CD8-positive, alpha-beta memory T cell (primary cell): Measurements from ENCODE around the gene IGFBP1. TPM values are rescaled to one million over a fixed set of nuclear protein-coding genes. Genes with fewer than 3 reads are reported as not detected.

Experiments
- CTCF ChIA-PET: fragments of 350-600 bp; sonication (Branson Sonifier 250); formaldehyde crosslinking; loops from one replicate; lab custom pipeline; 2021; ENCODE audit warnings: antibody characterized with exemption; lab: Charles Lee
- POLR2A ChIA-PET: fragments of 350-600 bp; sonication (Branson Sonifier 250); formaldehyde crosslinking; loops from one replicate; lab custom pipeline; 2021; ENCODE audit warnings: antibody characterized with exemption; lab: Charles Lee
- DNase-seq, 5 donors: peaks; one replicate each; pipeline versions ENCODE4 v3.0.0 to v3.0.0-alpha.2; 2020 to 2022; ENCODE audit warnings: mixed read lengths in 1 of 5
- H3K27ac ChIP-seq: one replicate; pipeline ENCODE4 v1.7.0; 2013; ENCODE audit warnings: low read depth, mild to moderate bottlenecking, low read length, moderate library complexity
- H3K27me3 ChIP-seq: 2 replicates; pipeline ENCODE4 v1.7.0; 2013; ENCODE audit warnings: low read length, mild to moderate bottlenecking; ENCODE audit not compliant: insufficient read depth, poor library complexity, severe bottlenecking
- H3K36me3 ChIP-seq: 2 replicates; pipeline ENCODE4 v1.7.0; 2013; ENCODE audit warnings: mild to moderate bottlenecking, low read length, moderate library complexity; ENCODE audit not compliant: insufficient read depth
- H3K4me1 ChIP-seq: 2 replicates; pipeline ENCODE4 v1.7.0; 2013; ENCODE audit warnings: mild to moderate bottlenecking, low read length, moderate library complexity; ENCODE audit not compliant: insufficient read depth
- H3K4me3 ChIP-seq: 2 replicates; pipeline ENCODE4 v1.7.0; 2013; ENCODE audit warnings: mild to moderate bottlenecking, low read length
- H3K9me3 ChIP-seq: 2 replicates; pipeline ENCODE4 v1.7.0; 2013; ENCODE audit warnings: mild to moderate bottlenecking, low read length
- H3K27ac Mint-ChIP-seq, 8 donors: one replicate each; pipeline ENCODE4 v1.8.0; 2020 to 2021; ENCODE audit warnings: mixed read lengths in 8 of 8, mild to moderate bottlenecking in 6 of 8, inconsistent platforms in 3 of 8, moderate library complexity in 3 of 8
- H3K27me3 Mint-ChIP-seq, 2 donors: one replicate each; pipeline ENCODE4 v1.8.0; 2020 to 2021; ENCODE audit warnings: mixed read lengths in 2 of 2, mild to moderate bottlenecking in 1 of 2, moderate library complexity in 1 of 2
- H3K36me3 Mint-ChIP-seq, 3 donors: one replicate each; pipeline ENCODE4 v1.8.0; 2020 to 2021; ENCODE audit warnings: mixed read lengths in 3 of 3, inconsistent platforms in 1 of 3, mild to moderate bottlenecking in 1 of 3
- H3K4me1 Mint-ChIP-seq, 3 donors: one replicate each; pipeline ENCODE4 v1.8.0; 2020 to 2021; ENCODE audit warnings: mixed read lengths in 3 of 3, inconsistent platforms in 1 of 3, mild to moderate bottlenecking in 1 of 3
- H3K4me3 Mint-ChIP-seq, 7 donors: one replicate each; pipeline ENCODE4 v1.8.0; 2020 to 2021; ENCODE audit warnings: mixed read lengths in 7 of 7, mild to moderate bottlenecking in 6 of 7, moderate library complexity in 4 of 7, inconsistent platforms in 2 of 7
- H3K9me3 Mint-ChIP-seq, 5 donors: one replicate each; pipeline ENCODE4 v1.8.0; 2020 to 2022; ENCODE audit warnings: mixed read lengths in 5 of 5, mild to moderate bottlenecking in 3 of 5, moderate library complexity in 2 of 5, inconsistent platforms in 1 of 5
- polyA plus RNA-seq: library from polyadenylated mRNA; unstranded; fragments of 300-500 nt; fragmentation: Illumina TruSeq; gene quantifications from one replicate; pipeline ENCODE4 v1.2.3, GENCODE V29; 2021
- total RNA-seq, 2 experiments: library from RNA; stranded (reverse); gene quantifications; one replicate each; pipeline ENCODE4 v1.2.3, GENCODE V29; 2021

The IGFBP1 gene
- total and polyA plus RNA-seq, 3 experiments from 2014 or later, result not detected

- Mint-ChIP-seq H3K27me3 (peaks cover 42 to 76% of the 10 kb centered on the region in 2 donors), H3K4me3 (no peak overlapping the region), H3K4me1 (peaks cover 0 to 6% (median 4%) of the 10 kb centered on the region in 3 donors), H3K27ac (no peak overlapping the region), H3K9me3 (peaks cover 0 to 2% (median 0%) of the 10 kb centered on the region in 5 donors), H3K36me3 (no peaks in the 10 kb centered on the region)
- no peak overlapping the region for H3K4me3 ChIP-seq
- no peaks in the 10 kb centered on the region for H3K4me1 ChIP-seq
- H3K9me3 ChIP-seq, result no peaks in the 10 kb centered on the region
- POLR2A ChIA-PET, result no interaction called here
- peaks cover 4% of the 10 kb centered on the region for H3K27me3 ChIP-seq
- DNase-seq, result no peak
- H3K36me3 ChIP-seq, result no peaks in the 10 kb centered on the region
- CTCF ChIA-PET, result interaction anchor here (1.5 to 2.0 kb wide), 2 partner anchors 25 to 31 kb away, joined by 4 to 5 read pairs; no protein-coding TSS in a partner anchor
- no peak overlapping the region for H3K27ac ChIP-seq
These were observed 3.4 kb downstream of the IGFBP1 start for GRCh38 chr7:45891462-45892402.

GRCh38 chr7:45892407-45893035, 4.2 kb downstream of the IGFBP1 start:
- Histone ChIP-seq H3K36me3 (no peaks in the 10 kb centered on the region), H3K4me1 (no peaks in the 10 kb centered on the region), H3K9me3 (no peaks in the 10 kb centered on the region), H3K27ac (no peak overlapping the region), H3K4me3 (no peak overlapping the region), H3K27me3 (peaks cover 4% of the 10 kb centered on the region)
- Mint-ChIP-seq H3K4me1 (peaks cover 0 to 6% (median 4%) of the 10 kb centered on the region in 3 donors), H3K27me3 (peaks cover 43 to 70% of the 10 kb centered on the region in 2 donors), H3K27ac (no peak overlapping the region), H3K36me3 (no peaks in the 10 kb centered on the region), H3K4me3 (no peak overlapping the region), H3K9me3 (peaks cover 0 to 2% (median 0%) of the 10 kb centered on the region in 5 donors)
- no peak for DNase-seq
- POLR2A ChIA-PET, result no interaction called here
- CTCF ChIA-PET, result no interaction called here

- DNase-seq, result no peak
- H3K4me3 ChIP-seq, result no peak overlapping the region
- Mint-ChIP-seq H3K4me3 (no peak overlapping the region), H3K27me3 (peaks cover 34 to 67% of the 10 kb centered on the region in 2 donors), H3K4me1 (peaks cover 0 to 4% (median 0%) of the 10 kb centered on the region in 3 donors), H3K9me3 (peaks cover 0 to 2% (median 0%) of the 10 kb centered on the region in 5 donors), H3K36me3 (no peaks in the 10 kb centered on the region), H3K27ac (no peak overlapping the region)
- peaks cover 4% of the 10 kb centered on the region for H3K27me3 ChIP-seq
- H3K36me3 ChIP-seq, result no peaks in the 10 kb centered on the region
- no peak overlapping the region for H3K27ac ChIP-seq
- no peaks in the 10 kb centered on the region for H3K9me3 ChIP-seq
- H3K4me1 ChIP-seq, result no peaks in the 10 kb centered on the region
- ChIA-PET POLR2A (no interaction called here), CTCF (no interaction called here)
These were observed 5.2 kb downstream of the IGFBP1 start for GRCh38 chr7:45893374-45893995.

GRCh38 chr7:45893996-45894664, 5.8 kb downstream of the IGFBP1 start:
- no peaks in the 10 kb centered on the region for H3K9me3 ChIP-seq
- H3K4me1 Mint-ChIP-seq, result peaks cover 0 to 4% (median 0%) of the 10 kb centered on the region in 3 donors
- H3K36me3 Mint-ChIP-seq, result no peaks in the 10 kb centered on the region
- ChIA-PET CTCF (no interaction called here), POLR2A (no interaction called here)
- peaks cover 34 to 64% of the 10 kb centered on the region in 2 donors for H3K27me3 Mint-ChIP-seq
- H3K4me3 ChIP-seq, result no peak overlapping the region
- DNase-seq, result no peak
- no peak overlapping the region for H3K27ac ChIP-seq
- H3K27me3 ChIP-seq, result peaks cover 3% of the 10 kb centered on the region
- H3K9me3 Mint-ChIP-seq, result peaks cover 0 to 2% (median 0%) of the 10 kb centered on the region in 5 donors
- no peaks in the 10 kb centered on the region for H3K4me1 ChIP-seq
- H3K4me3 Mint-ChIP-seq, result no peak overlapping the region
- no peaks in the 10 kb centered on the region for H3K36me3 ChIP-seq
- no peak overlapping the region for H3K27ac Mint-ChIP-seq

- peaks cover 0 to under 1% (median 0%) of the 10 kb centered on the region in 5 donors for H3K9me3 Mint-ChIP-seq
- no peak overlapping the region for H3K4me3 Mint-ChIP-seq
- no peak overlapping the region for H3K4me3 ChIP-seq
- no peaks in the 10 kb centered on the region for H3K9me3 ChIP-seq
- H3K27ac Mint-ChIP-seq, result no peak overlapping the region
- ChIA-PET POLR2A (no interaction called here), CTCF (no interaction called here)
- H3K27ac ChIP-seq, result no peak overlapping the region
- H3K4me1 Mint-ChIP-seq, result peaks cover 0 to 4% (median 0%) of the 10 kb centered on the region in 3 donors
- H3K36me3 ChIP-seq, result no peaks in the 10 kb centered on the region
- peaks cover 31 to 59% of the 10 kb centered on the region in 2 donors for H3K27me3 Mint-ChIP-seq
- H3K27me3 ChIP-seq, result no peaks in the 10 kb centered on the region
- no peak for DNase-seq
- no peaks in the 10 kb centered on the region for H3K36me3 Mint-ChIP-seq
- H3K4me1 ChIP-seq, result no peaks in the 10 kb centered on the region
These were observed 6.4 kb downstream of the IGFBP1 start for GRCh38 chr7:45894665-45895062.

- no peak overlapping the region for H3K27ac ChIP-seq
- CTCF ChIA-PET, result no interaction called here
- no peaks in the 10 kb centered on the region for H3K36me3 ChIP-seq
- H3K9me3 Mint-ChIP-seq, result no peaks in the 10 kb centered on the region
- no peak overlapping the region for H3K4me3 Mint-ChIP-seq
- no peaks in the 10 kb centered on the region for H3K27me3 ChIP-seq
- H3K4me1 ChIP-seq, result no peaks in the 10 kb centered on the region
- no peaks in the 10 kb centered on the region for H3K36me3 Mint-ChIP-seq
- no peak for DNase-seq
- POLR2A ChIA-PET, result no interaction called here
- H3K4me1 Mint-ChIP-seq, result no peaks in the 10 kb centered on the region
- H3K4me3 ChIP-seq, result no peak overlapping the region
- no peaks in the 10 kb centered on the region for H3K9me3 ChIP-seq
- H3K27me3 Mint-ChIP-seq, result peaks cover 21 to 48% of the 10 kb centered on the region in 2 donors
- no peak overlapping the region for H3K27ac Mint-ChIP-seq
These were observed 8.9 kb downstream of the IGFBP1 start for GRCh38 chr7:45897042-45897690.

- DNase-seq, result no peak
- Histone ChIP-seq H3K4me3 (no peak overlapping the region), H3K9me3 (no peaks in the 10 kb centered on the region), H3K27ac (no peak overlapping the region), H3K36me3 (no peaks in the 10 kb centered on the region), H3K27me3 (no peaks in the 10 kb centered on the region), H3K4me1 (no peaks in the 10 kb centered on the region)
- Mint-ChIP-seq H3K27me3 (peaks cover 21 to 47% of the 10 kb centered on the region in 2 donors), H3K9me3 (peaks cover 0 to 5% (median 4%) of the 10 kb centered on the region in 5 donors), H3K36me3 (no peaks in the 10 kb centered on the region), H3K27ac (no peak overlapping the region), H3K4me1 (no peaks in the 10 kb centered on the region), H3K4me3 (no peak overlapping the region)
- ChIA-PET POLR2A (no interaction called here), CTCF (no interaction called here)
These were observed 9.9 kb downstream of the IGFBP1 start for GRCh38 chr7:45898222-45898621.
